ENCODE measurements around the gene ZFP57.
A peak's percentile ranks its signal among the peaks of the same experiment; 100 is the strongest.

The ZFP57 gene

DNA sequence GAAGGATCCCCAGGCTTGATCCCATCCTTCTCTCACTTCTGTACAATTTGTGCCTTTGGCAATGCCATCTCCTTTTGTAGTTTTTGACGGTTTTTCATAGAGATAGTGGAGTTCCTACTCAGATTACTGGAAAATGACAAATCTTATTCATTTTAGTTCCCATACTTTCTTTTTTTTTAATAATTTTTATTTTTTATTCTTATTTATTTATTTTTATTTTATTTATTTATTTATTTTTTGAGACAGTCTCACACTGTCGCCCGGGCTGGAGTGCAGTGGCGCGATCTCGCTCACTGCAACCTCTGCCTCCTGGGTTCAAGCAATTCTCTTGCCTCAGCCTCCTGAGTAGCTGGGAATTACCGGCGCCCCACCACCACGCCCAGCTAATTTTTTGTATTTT, 43.7 kb downstream of the ZFP57 start:
- TF ChIP-seq, protein P1, sequence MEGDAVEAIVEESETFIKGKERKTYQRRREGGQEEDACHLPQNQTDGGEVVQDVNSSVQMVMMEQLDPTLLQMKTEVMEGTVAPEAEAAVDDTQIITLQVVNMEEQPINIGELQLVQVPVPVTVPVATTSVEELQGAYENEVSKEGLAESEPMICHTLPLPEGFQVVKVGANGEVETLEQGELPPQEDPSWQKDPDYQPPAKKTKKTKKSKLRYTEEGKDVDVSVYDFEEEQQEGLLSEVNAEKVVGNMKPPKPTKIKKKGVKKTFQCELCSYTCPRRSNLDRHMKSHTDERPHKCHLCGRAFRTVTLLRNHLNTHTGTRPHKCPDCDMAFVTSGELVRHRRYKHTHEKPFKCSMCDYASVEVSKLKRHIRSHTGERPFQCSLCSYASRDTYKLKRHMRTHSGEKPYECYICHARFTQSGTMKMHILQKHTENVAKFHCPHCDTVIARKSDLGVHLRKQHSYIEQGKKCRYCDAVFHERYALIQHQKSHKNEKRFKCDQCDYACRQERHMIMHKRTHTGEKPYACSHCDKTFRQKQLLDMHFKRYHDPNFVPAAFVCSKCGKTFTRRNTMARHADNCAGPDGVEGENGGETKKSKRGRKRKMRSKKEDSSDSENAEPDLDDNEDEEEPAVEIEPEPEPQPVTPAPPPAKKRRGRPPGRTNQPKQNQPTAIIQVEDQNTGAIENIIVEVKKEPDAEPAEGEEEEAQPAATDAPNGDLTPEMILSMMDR (conservative IDR thresholded peaks at IDR 0.05; ENCODE audit: low read length), result no peak
- H3K4me3 ChIP-seq (ENCODE audit: low read length), result no peak overlapping the region
- no peak for DNase-seq (ENCODE audit: low read depth)

DNA sequence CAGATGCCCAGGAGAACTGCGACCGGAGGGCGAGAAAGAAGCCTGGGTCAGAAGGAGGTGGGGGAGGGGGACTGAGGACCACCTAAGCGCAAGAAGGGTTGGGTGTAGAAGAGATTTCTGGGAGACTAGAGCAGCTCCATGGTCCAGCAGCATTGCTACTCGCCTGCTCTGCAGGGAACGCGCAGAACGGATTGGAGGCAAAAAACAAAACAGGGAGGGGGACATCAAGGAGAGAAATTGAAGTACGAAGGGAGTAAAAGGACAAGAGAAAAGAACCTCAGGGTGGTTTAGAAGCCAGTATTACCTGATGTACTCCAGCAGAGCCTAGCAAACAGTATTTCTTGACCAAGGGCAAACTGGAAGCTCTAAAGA, 47.4 kb downstream of the ZFP57 start:
- peak overlapping the region; percentile 75 for H3K4me3 ChIP-seq (ENCODE audit: low read length)

DNA sequence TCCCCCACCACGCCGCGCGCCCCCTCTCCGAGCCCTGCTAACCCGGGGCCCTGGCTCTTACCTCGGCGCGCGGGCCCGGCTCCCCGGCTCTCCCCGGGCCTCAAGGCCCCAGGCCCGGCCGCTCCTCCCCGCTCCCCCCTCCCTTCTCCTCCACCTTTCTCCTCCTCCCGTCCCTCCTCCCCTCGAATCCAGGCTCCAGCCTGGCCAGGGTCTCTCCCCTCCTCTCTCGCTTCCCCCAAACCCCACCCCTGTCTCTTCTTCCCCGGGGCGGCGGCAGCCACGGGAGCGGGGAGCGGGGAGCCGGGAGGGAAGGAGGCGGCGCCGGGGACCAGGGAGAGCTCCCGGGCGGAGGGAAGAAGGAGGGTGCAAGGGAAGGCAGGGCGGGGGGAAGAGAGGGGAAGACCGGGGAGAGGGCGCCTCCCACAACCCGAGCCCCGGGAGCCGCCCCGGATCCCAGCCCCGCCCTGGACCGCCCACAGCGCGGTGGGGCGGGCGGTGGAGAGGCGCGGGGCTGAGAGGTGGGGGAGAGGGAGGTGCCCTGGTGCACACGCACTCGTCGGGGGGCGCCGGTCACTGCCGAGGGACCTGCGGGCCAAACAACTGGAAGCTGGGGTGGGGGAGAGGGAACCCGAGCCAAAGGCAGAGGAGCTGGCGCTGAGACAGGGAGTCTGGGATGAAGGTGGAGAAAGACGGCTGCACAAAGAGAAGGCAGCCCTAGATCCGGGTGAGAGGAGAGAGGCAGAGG, 48.0 kb downstream of the ZFP57 start, which contains the start of gene GABBR1:
TSS of gene GABBR1 (minus strand) at position 395 of the 745 bp plus-strand sequence. CDS start 798 bp downstream, outside the sequence.
- peak within 1 kb of the TSS; percentile 75 for H3K4me3 ChIP-seq (ENCODE audit: low read length)
- DNase-seq (ENCODE audit: low read depth), result peak; percentile 85
- TF ChIP-seq, protein P1 (conservative IDR thresholded peaks at IDR 0.05; ENCODE audit: low read length), result no peak

More for the DNA sequence above, 47.4 kb downstream of the ZFP57 start:
- TF ChIP-seq, protein P1 (conservative IDR thresholded peaks at IDR 0.05; ENCODE audit: low read length), result no peak
- no peak for DNase-seq (ENCODE audit: low read depth)

DNA sequence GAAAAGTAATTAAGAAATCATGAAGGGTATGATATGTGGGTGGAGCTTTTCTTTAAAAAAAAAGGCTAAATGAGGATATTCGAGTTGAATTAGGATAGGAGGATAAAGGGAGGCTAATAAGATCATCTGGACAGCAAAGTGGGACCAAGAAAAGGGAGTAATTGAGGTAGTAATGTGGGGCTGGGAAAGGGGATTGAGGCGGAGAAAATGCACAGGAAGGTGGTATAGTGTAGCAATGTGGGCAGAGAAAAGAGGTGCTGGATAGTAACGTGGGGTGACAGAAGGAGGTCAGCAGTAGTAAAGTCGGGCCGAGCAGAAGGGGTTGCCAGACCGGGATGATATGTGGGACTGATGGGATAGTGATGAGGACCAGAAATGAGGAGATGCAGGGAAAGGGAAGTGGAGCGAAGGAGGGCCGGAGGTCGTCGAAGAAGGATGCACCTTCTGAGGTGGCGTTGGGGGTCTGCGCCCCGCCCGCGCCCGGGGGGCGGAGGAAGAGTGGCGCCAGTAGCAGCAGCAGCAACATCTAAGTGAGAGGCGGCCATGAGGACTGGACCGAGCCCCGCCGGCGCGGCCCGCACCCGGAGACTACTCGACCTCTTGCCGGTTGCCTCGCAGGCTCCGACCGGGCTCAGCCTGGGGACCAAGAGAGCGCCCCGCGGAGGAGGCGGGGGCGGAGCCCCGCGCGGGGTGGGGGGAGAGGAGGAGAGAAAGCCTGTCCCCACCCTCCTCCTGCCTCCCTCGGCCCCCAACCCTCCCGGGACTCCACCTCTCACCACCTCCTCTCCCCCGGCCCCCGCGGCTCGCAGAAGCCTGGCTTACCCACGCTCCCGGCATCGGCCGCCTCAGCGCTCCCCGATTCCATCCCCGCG, 48.9 kb downstream of the ZFP57 start:
- DNase-seq (ENCODE audit: low read depth), result peak; percentile 63

DNA sequence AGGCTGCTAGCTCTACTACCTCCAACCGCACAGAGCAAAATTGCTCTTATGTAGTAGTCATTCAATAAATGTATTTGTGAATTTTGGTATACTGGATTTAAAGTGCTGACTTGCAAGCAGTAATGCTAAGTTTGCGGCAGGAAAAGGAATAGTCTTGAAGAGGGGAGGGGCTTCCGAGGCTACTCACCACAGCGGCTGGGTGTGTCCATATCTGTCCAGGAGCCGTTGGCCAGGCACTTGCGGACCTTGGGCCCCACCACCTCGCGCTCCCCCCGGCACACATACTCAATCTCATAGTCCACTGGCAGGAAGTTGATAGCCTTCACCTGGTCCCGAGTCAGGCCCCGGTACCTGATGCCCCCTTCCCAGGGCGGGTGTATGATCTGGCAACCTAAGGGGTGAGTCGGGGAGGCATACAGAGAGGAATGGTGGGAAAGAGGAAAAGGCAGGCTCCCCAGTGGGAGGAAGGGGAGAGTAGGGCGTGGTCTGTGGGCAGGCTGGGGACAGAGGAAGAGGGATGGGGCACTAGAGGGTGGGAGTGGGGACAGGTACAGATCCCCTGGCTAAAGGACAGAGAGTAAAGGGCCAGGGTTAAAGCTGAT, 49.6 kb downstream of the ZFP57 start:
- TF ChIP-seq, protein P1 (conservative IDR thresholded peaks at IDR 0.05; ENCODE audit: low read length), result no peak
- no peak for DNase-seq (ENCODE audit: low read depth)
- no peak overlapping the region; the same call in 1 of the 2 replicates for H3K4me3 ChIP-seq (ENCODE audit: low read length)

More for the DNA sequence above, 48.9 kb downstream of the ZFP57 start:
- peak overlapping the region; percentile 75 for H3K4me3 ChIP-seq (ENCODE audit: low read length)
- TF ChIP-seq, protein P1 (conservative IDR thresholded peaks at IDR 0.05; ENCODE audit: low read length), result no peak

DNA sequence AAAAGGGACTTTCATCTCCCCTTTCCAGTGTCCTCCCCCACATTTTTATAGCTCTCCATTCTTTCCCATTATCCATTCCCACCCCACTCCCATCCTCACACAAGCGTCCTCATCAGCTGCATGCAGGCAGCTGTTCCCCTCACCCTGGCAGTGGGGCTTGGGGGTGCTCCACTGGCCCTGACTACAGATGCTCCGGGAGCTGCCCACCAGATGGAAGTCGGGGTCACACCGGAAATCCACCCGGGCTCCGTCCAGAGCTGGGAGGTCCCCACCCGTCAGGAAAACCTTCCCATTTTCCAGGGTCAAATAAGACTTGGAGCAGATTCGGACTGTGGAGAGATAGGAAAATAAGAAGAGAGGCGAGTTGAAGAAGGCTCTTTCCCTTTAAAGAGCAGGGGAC, 50.6 kb downstream of the ZFP57 start:
- no peak overlapping the region for H3K4me3 ChIP-seq (ENCODE audit: low read length)
- DNase-seq (ENCODE audit: low read depth), result no peak
- TF ChIP-seq, protein P1 (conservative IDR thresholded peaks at IDR 0.05; ENCODE audit: low read length), result no peak
